ENCODE measurements around the gene USO1.

DNA sequence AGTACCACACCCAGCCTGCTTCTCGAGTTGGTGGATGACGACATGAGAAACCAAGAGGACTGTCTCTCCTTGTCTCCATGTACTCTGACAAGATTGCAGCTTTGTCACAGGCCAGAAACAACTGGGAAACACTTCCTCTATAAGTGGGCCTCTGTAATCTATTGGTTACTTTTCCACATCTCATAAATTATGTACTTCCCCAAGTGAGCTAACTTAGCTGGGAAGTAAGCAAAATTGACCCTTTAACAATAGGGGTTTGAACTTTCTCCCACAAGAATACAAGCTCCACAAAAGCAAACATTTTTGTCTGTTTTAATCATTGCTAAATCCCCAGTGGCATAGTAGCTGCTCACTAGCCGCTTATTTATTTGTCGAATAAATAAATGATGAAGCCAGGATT, 14.1 kb upstream of the USO1 start:
- TF ChIP-seq, protein P1, sequence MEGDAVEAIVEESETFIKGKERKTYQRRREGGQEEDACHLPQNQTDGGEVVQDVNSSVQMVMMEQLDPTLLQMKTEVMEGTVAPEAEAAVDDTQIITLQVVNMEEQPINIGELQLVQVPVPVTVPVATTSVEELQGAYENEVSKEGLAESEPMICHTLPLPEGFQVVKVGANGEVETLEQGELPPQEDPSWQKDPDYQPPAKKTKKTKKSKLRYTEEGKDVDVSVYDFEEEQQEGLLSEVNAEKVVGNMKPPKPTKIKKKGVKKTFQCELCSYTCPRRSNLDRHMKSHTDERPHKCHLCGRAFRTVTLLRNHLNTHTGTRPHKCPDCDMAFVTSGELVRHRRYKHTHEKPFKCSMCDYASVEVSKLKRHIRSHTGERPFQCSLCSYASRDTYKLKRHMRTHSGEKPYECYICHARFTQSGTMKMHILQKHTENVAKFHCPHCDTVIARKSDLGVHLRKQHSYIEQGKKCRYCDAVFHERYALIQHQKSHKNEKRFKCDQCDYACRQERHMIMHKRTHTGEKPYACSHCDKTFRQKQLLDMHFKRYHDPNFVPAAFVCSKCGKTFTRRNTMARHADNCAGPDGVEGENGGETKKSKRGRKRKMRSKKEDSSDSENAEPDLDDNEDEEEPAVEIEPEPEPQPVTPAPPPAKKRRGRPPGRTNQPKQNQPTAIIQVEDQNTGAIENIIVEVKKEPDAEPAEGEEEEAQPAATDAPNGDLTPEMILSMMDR (IDR thresholded peaks at IDR 0.05) = no peak
- no peak for TF ChIP-seq POLR2A (IDR thresholded peaks at IDR 0.05)

All from adrenal gland (tissue), 5 donors.